ENCODE measurements around the gene PHACTR2. TPM values are rescaled to one million over a fixed set of nuclear protein-coding genes. Genes with fewer than 3 reads are reported as not detected.
A peak's percentile ranks its signal among the peaks of the same experiment; 100 is the strongest.

The PHACTR2 gene
- total and polyA plus RNA-seq, 10 of the 15 experiments (the other 5 are each of a cell fraction or from before 2014, with no cell fraction given), result 1.4 to 19.1 (median 5.3) TPM

- H3K4me3 ChIP-seq, result no peak overlapping the region
These were observed 43.3 kb upstream of the PHACTR2 start for GRCh38 chr6:143634486-143634885.

DNA sequence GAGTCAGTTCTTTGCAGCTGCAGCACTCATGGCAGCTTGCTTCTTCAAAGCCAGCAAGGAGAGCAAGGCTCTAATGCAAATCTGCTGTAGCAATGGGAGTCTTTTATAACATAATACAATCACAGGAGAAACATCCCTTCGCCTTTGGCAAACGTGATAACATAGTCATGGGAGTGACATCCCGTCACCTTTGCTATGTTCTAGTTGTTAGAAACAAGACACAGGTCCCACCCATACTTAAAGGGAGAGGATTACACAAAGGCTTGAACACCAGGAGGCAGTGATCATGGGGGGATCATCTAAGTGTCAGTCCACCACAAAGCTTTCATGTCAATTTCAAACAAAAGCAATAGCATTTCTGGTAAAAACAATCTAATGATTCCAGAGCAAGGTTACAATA lies 40.1 kb upstream of the PHACTR2 start:
- Histone ChIP-seq H2AFZ (ENCODE audit: control insufficient read depth, low read depth, low read length) (no peak overlapping the region), H4K20me1 (ENCODE audit: control insufficient read depth, insufficient read depth) (no peaks in the 10 kb centered on the region), H3K4me2 (ENCODE audit: control insufficient read depth, insufficient read depth) (no peak overlapping the region), H3K36me3 (ENCODE audit: control insufficient read depth in 2 of 2, insufficient read depth in 2 of 2, low read length in 1 of 2) (no peaks in the 10 kb centered on the region), H3K9me3 (replicated peaks; ENCODE audit: control insufficient read depth, insufficient read depth, low read length) (no peaks in the 10 kb centered on the region), H3K27ac (ENCODE audit: control insufficient read depth, insufficient read depth) (no peak overlapping the region), H3K79me2 (ENCODE audit: control insufficient read depth, insufficient read depth, low read length) (no peaks in the 10 kb centered on the region), H3K9ac (ENCODE audit: control insufficient read depth, insufficient read depth, low read length) (no peak overlapping the region), H3K4me1 (ENCODE audit: control insufficient read depth, insufficient read depth, low read length) (no peaks in the 10 kb centered on the region), H3K27me3 (replicated peaks in 1 of 2; ENCODE audit: control insufficient read depth in 2 of 2, insufficient read depth in 2 of 2, low read length in 1 of 2) (no peaks in the 10 kb centered on the region), H3K4me3 (no peak overlapping the region)
- in situ Hi-C loops (cut with MboI), result no loop called here
- POLR2A ChIA-PET, result no interaction called here
- intact Hi-C loops (cut with micrococcal nuclease; ENCODE audit: unreplicated experiment), result no loop called here
- ATAC-seq (no peak), DNase-seq (ENCODE audit: low read depth, low spot score) (no peak), FAIRE-seq (no peak)
- no TSS peak for BruUV-seq (replicated peaks)
- RAD21 ChIA-PET (ENCODE audit: unreplicated experiment), result no interaction called here
- CTCF ChIA-PET, result no interaction called here
- 26% methylated on average over 3 of the region's 3 CpGs for WGBS (ENCODE audit: insufficient coverage, insufficient replicate concordance, low lambda C conversion rate, missing lambda C conversion rate)
- SMC1A ChIA-PET (ENCODE audit: uncharacterized antibody, unreplicated experiment), result interaction anchor here (1.5 kb wide), 1 partner anchor 16 kb away, joined by 3 read pairs; no protein-coding TSS in a partner anchor
- TF ChIP-seq SMARCA5 (IDR thresholded peaks at IDR 0.05) (no peak), MXI1 (IDR thresholded peaks at IDR 0.05; ENCODE audit: low read depth, low read length) (no peak), PML (IDR thresholded peaks at IDR 0.05; ENCODE audit: low read length) (no peak), ZNF274 (IDR thresholded peaks at IDR 0.05; ENCODE audit: insufficient read depth, insufficient read length) (no peak), SP1 (IDR thresholded peaks at IDR 0.05; ENCODE audit: low read depth, low read length) (no peak), BCL11A (IDR thresholded peaks at IDR 0.05; ENCODE audit: low read depth, low read length) (no peak), TCF3 (IDR thresholded peaks at IDR 0.05; ENCODE audit: borderline replicate concordance, insufficient read depth, low read depth, low read length) (no peak), RB1 (IDR thresholded peaks at IDR 0.05; ENCODE audit: borderline replicate concordance) (no peak), ZSCAN29 (IDR thresholded peaks at IDR 0.05) (no peak), YBX1 (IDR thresholded peaks at IDR 0.05) (no peak), SIN3A (IDR thresholded peaks at IDR 0.05; ENCODE audit: low read depth, low read length) (no peak), IKZF2 (IDR thresholded peaks at IDR 0.05) (no peak), SREBF2 (IDR thresholded peaks at IDR 0.05; ENCODE audit: low read length) (no peak), USF2 (IDR thresholded peaks at IDR 0.05; ENCODE audit: borderline replicate concordance, low read depth, low read length) (no peak), LARP7 (IDR thresholded peaks at IDR 0.05) (no peak)
- TF ChIP-seq, protein P1, sequence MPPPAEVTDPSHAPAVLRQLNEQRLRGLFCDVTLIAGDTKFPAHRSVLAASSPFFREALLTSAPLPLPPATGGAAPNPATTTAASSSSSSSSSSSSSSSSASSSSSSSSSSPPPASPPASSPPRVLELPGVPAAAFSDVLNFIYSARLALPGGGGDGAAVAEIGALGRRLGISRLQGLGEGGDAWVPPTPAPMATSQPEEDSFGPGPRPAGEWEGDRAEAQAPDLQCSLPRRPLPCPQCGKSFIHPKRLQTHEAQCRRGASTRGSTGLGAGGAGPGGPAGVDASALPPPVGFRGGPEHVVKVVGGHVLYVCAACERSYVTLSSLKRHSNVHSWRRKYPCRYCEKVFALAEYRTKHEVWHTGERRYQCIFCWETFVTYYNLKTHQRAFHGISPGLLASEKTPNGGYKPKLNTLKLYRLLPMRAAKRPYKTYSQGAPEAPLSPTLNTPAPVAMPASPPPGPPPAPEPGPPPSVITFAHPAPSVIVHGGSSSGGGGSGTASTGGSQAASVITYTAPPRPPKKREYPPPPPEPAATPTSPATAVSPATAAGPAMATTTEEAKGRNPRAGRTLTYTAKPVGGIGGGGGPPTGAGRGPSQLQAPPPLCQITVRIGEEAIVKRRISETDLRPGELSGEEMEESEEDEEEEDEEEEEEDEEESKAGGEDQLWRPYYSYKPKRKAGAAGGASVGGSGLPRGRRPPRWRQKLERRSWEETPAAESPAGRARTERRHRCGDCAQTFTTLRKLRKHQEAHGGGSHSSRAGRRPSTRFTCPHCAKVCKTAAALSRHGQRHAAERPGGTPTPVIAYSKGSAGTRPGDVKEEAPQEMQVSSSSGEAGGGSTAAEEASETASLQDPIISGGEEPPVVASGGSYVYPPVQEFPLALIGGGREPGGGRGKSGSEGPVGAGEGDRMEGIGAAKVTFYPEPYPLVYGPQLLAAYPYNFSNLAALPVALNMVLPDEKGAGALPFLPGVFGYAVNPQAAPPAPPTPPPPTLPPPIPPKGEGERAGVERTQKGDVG (CRISPR knock-in tag; IDR thresholded peaks at IDR 0.05), result no peak

More at GRCh38 chr6:143634486-143634885, 43.3 kb upstream of the PHACTR2 start:
- Histone ChIP-seq H3K4me1 (ENCODE audit: control insufficient read depth, insufficient read depth, low read length) (no peaks in the 10 kb centered on the region), H3K4me2 (ENCODE audit: control insufficient read depth, insufficient read depth) (0 out of 2 replicates have a peak overlapping the region, but pooled peaks have one; percentile 9), H3K79me2 (ENCODE audit: control insufficient read depth, insufficient read depth, low read length) (no peaks in the 10 kb centered on the region), H3K27ac (ENCODE audit: control insufficient read depth, insufficient read depth) (no peak overlapping the region), H3K27me3 (replicated peaks in 1 of 2; ENCODE audit: control insufficient read depth in 2 of 2, insufficient read depth in 2 of 2, low read length in 1 of 2) (no peaks in the 10 kb centered on the region), H4K20me1 (ENCODE audit: control insufficient read depth, insufficient read depth) (no peaks in the 10 kb centered on the region), H3K36me3 (ENCODE audit: control insufficient read depth in 2 of 2, insufficient read depth in 2 of 2, low read length in 1 of 2) (no peaks in the 10 kb centered on the region), H3K9ac (ENCODE audit: control insufficient read depth, insufficient read depth, low read length) (no peak overlapping the region), H3K9me3 (replicated peaks; ENCODE audit: control insufficient read depth, insufficient read depth, low read length) (no peaks in the 10 kb centered on the region), H2AFZ (ENCODE audit: control insufficient read depth, low read depth, low read length) (no peak overlapping the region)
- FAIRE-seq, result no peak
- BruUV-seq (replicated peaks), result no TSS peak
- in situ Hi-C loops (cut with MboI) (no loop called here), intact Hi-C loops (cut with micrococcal nuclease; ENCODE audit: unreplicated experiment) (no loop called here)
- no peak for DNase-seq (ENCODE audit: low read depth, low spot score)
- ChIA-PET SMC1A (ENCODE audit: uncharacterized antibody, unreplicated experiment) (no interaction called here), POLR2A (no interaction called here), RAD21 (ENCODE audit: unreplicated experiment) (no interaction called here), CTCF (no interaction called here)
- no peak for TF ChIP-seq PAX5 (IDR thresholded peaks at IDR 0.05; ENCODE audit: borderline replicate concordance, low read depth, low read length)
- TF ChIP-seq SP1 (IDR thresholded peaks at IDR 0.05; ENCODE audit: low read depth, low read length), result no peak
- no peak for TF ChIP-seq SIX5 (IDR thresholded peaks at IDR 0.05; ENCODE audit: low read depth, low read length, severe bottlenecking)
- no peak for TF ChIP-seq MYB (IDR thresholded peaks at IDR 0.05; ENCODE audit: borderline replicate concordance, low read depth, low read length)
- ATAC-seq, result 0 out of 3 replicates have a peak, but pooled peaks have one; percentile 22
- 25% methylated on average over 2 of the region's 2 CpGs for WGBS (ENCODE audit: insufficient coverage, insufficient replicate concordance, low lambda C conversion rate, missing lambda C conversion rate)
